IMR-90 (cell line): ENCODE measurements around the gene ASTN2. TPM values are rescaled to one million over a fixed set of nuclear protein-coding genes. Genes with fewer than 3 reads are reported as not detected.

Experiments used
- ATAC-seq: fragments of 200-7000 bp; cut with Tn5 transposase; 2 replicates; pipeline ENCODE4 v1.9.1; 2020; ENCODE audit warnings: low read depth, mild to moderate bottlenecking, moderate library complexity
- BruUV-seq: library from RNA; stranded (reverse); fragments of 400-500 nt; replicated peaks from 2 replicates; lab custom pipeline; 2021; lab: Mats Ljungman, UMichigan
- CTCF ChIA-PET: fragments of 300-600 bp; formaldehyde crosslinking; extraction: SDS; loops from one replicate; lab custom pipeline; 2021; ENCODE audit warnings: antibody characterized with exemption; lab: Yijun Ruan, JAX
- POLR2A ChIA-PET: fragments of 300-600 bp; sonication (Branson Sonifier 250); formaldehyde crosslinking; loops from one replicate; lab custom pipeline; 2022; ENCODE audit warnings: antibody characterized with exemption; ENCODE audit not compliant: unreplicated experiment; lab: Charles Lee
- DNase-seq: peaks from one replicate; pipeline ENCODE4 v3.0.0; 2013
- H2AFZ ChIP-seq: replicated peaks from 2 replicates; pipeline ENCODE3; 2013; ENCODE audit warnings: low read length, mild to moderate bottlenecking; ENCODE audit not compliant: poor library complexity
- H2AK5ac ChIP-seq: 2 replicates; pipeline ENCODE4 v1.6.1; 2013; ENCODE audit warnings: low read depth, low read length, inconsistent platforms
- H2AK9ac ChIP-seq: replicated peaks from 2 replicates; pipeline ENCODE3; 2013; ENCODE audit warnings: mild to moderate bottlenecking, low read depth, low read length, moderate library complexity; ENCODE audit not compliant: poor library complexity
- H2BK120ac ChIP-seq: 2 replicates; pipeline ENCODE4 v1.6.1; 2013; ENCODE audit warnings: low read depth, low read length, inconsistent platforms
- H2BK15ac ChIP-seq: 3 replicates; pipeline ENCODE4 v1.6.1; 2013; ENCODE audit warnings: low read depth, low read length, inconsistent platforms
- H2BK20ac ChIP-seq: 2 replicates; pipeline ENCODE4 v1.6.1; 2013; ENCODE audit warnings: low read depth, mild to moderate bottlenecking, inconsistent platforms, low read length, moderate library complexity
- H2BK5ac ChIP-seq: 2 replicates; pipeline ENCODE4 v1.6.1; 2013; ENCODE audit warnings: mild to moderate bottlenecking, low read depth, low read length, inconsistent platforms; ENCODE audit not compliant: poor library complexity, severe bottlenecking
- H3K14ac ChIP-seq: replicated peaks from 2 replicates; pipeline ENCODE4 v1.6.1; 2013; ENCODE audit warnings: low read depth, low read length, inconsistent platforms
- H3K18ac ChIP-seq: 2 replicates; pipeline ENCODE4 v1.6.1; 2013; ENCODE audit warnings: low read depth, low read length, control low read depth
- H3K23ac ChIP-seq: 2 replicates; pipeline ENCODE4 v1.6.1; 2013; ENCODE audit warnings: low read depth, low read length, inconsistent platforms
- H3K27ac ChIP-seq: 2 replicates; pipeline ENCODE4 v1.5.1; 2013; ENCODE audit warnings: mild to moderate bottlenecking, control low read depth, low read length; ENCODE audit not compliant: insufficient read depth
- H3K27me3 ChIP-seq: 2 replicates; pipeline ENCODE4 v1.6.1; 2013; ENCODE audit warnings: low read length; ENCODE audit not compliant: control insufficient read depth, insufficient read depth
- H3K36me3 ChIP-seq: 2 replicates; pipeline ENCODE4 v1.6.1; 2013; ENCODE audit warnings: low read length, mixed read lengths; ENCODE audit not compliant: control insufficient read depth, insufficient read depth
- H3K4ac ChIP-seq: 2 replicates; pipeline ENCODE4 v1.6.1; 2013; ENCODE audit warnings: low read depth, low read length, inconsistent platforms
- H3K4me1 ChIP-seq: 2 replicates; pipeline ENCODE4 v1.6.1; 2013; ENCODE audit warnings: low read length, mixed read lengths; ENCODE audit not compliant: control insufficient read depth, insufficient read depth
- H3K4me2 ChIP-seq: 2 replicates; pipeline ENCODE4 v1.6.1; 2013; ENCODE audit warnings: low read depth, mild to moderate bottlenecking, control low read depth, low read length, moderate library complexity
- H3K4me3 ChIP-seq: 2 replicates; pipeline ENCODE4 v1.5.1; 2013; ENCODE audit warnings: low read depth, mild to moderate bottlenecking, control low read depth, low read length, moderate library complexity; ENCODE audit not compliant: insufficient read depth
- H3K56ac ChIP-seq: 2 replicates; pipeline ENCODE4 v1.6.1; 2013; ENCODE audit warnings: low read length, inconsistent platforms; ENCODE audit not compliant: insufficient read depth; ENCODE audit errors: extremely low read depth
- H3K79me1 ChIP-seq, 2 experiments: 2 replicates each; pipeline ENCODE4 v1.6.1; 2013; ENCODE audit warnings: low read length in 2 of 2, inconsistent platforms in 1 of 2, low read depth in 1 of 2
- H3K9ac ChIP-seq: 2 replicates; pipeline ENCODE4 v1.6.1; 2013; ENCODE audit warnings: low read depth, low read length, control low read depth
- H3K9me1 ChIP-seq: 2 replicates; pipeline ENCODE4 v1.6.1; 2013; ENCODE audit warnings: low read length, inconsistent platforms; ENCODE audit not compliant: insufficient read depth
- H3K9me3 ChIP-seq: 2 replicates; pipeline ENCODE4 v1.6.1; 2013; ENCODE audit warnings: low read length; ENCODE audit not compliant: control insufficient read depth, insufficient read depth
- H4K20me1 ChIP-seq: 2 replicates; pipeline ENCODE4 v1.6.1; 2013; ENCODE audit warnings: low read length, inconsistent platforms; ENCODE audit not compliant: insufficient read depth
- H4K5ac ChIP-seq: 2 replicates; pipeline ENCODE4 v1.6.1; 2013; ENCODE audit warnings: mild to moderate bottlenecking, low read depth, low read length, control low read depth
- H4K8ac ChIP-seq, 2 experiments: 2 replicates each; pipeline ENCODE4 v1.6.1; 2013; ENCODE audit warnings: low read depth in 2 of 2, low read length in 2 of 2, control low read depth in 1 of 2, inconsistent platforms in 1 of 2
- H4K91ac ChIP-seq: 2 replicates; pipeline ENCODE4 v1.6.1; 2013; ENCODE audit warnings: low read depth, low read length, inconsistent platforms; ENCODE audit not compliant: insufficient read depth
- CEBPB ChIP-seq: IDR thresholded peaks from 2 replicates; pipeline ENCODE4 v1.6.1; 2012; ENCODE audit warnings: low read depth, low read length, improper control_type of control experiment
- SMC3 ChIP-seq: fragments of 150-350 bp; IDR thresholded peaks from 2 replicates; pipeline ENCODE4 v1.6.1; 2016; ENCODE audit warnings: low read depth, mild to moderate bottlenecking, antibody characterized with exemption, low read length, moderate library complexity
- WGBS, 2 experiments: methylation state at CpG; one replicate each; pipeline versions ENCODE4 v1.1.5 to v1.1.7; 2013; ENCODE audit warnings: missing lambda C conversion rate in 2 of 2; ENCODE audit not compliant: insufficient read length in 1 of 2; ENCODE audit errors: extremely low coverage in 2 of 2; 5-methylcytosine and 5-hydroxymethylcytosine counted together
- dilution Hi-C: fragments of 300-500 bp; cut with HindIII; formaldehyde crosslinking; loops from one replicate; pipeline ENCODE4 v1.14.3; 2018; ENCODE audit warnings: low sequenced_read_pairs; ENCODE audit not compliant: unreplicated experiment
- in situ Hi-C: fragments of 300-500 bp; cut with MboI; formaldehyde crosslinking; loops from 3 replicates; pipeline ENCODE4 v1.14.3; 2019; ENCODE audit warnings: low sequenced_read_pairs, inconsistent platforms, mixed read lengths
- intact Hi-C: fragments of 100-400 bp; cut with micrococcal nuclease; formaldehyde crosslinking; loops from 2 replicates; pipeline ENCODE4 v1.10.0; 2022
- polyA plus RNA-seq, 3 experiments: library from polyadenylated mRNA; depleted of rRNA; stranded (reverse); fragments of >200 nt; gene quantifications; 2 replicates each; pipeline ENCODE4 v1.2.3, GENCODE V29; 2012; ENCODE audit warnings: low replicate concordance in 1 of 3
- total RNA-seq: library from RNA; depleted of rRNA; stranded (reverse); fragments of >200 nt; gene quantifications from 2 replicates; pipeline ENCODE4 v1.2.3, GENCODE V29; 2012

The ASTN2 gene
- total and polyA plus RNA-seq, 2 of the 4 experiments (the other 2 are of a cell fraction) = 3.8 to 6.8 TPM

- Histone ChIP-seq H3K18ac (no peak overlapping the region), H3K9ac (no peak overlapping the region), H2BK20ac (no peak overlapping the region), H3K4me3 (no peak overlapping the region), H3K36me3 (no peaks in the 10 kb centered on the region), H2BK5ac (no peak overlapping the region), H4K20me1 (no peaks in the 10 kb centered on the region), H3K56ac (no peak overlapping the region), H3K23ac (no peak overlapping the region), H3K4ac (no peak overlapping the region), H3K14ac (no peak overlapping the region), H3K4me2 (no peak overlapping the region), H3K9me1 (no peaks in the 10 kb centered on the region), H3K27me3 (no peaks in the 10 kb centered on the region), H2AFZ (no peak overlapping the region), H3K9me3 (no peaks in the 10 kb centered on the region), H3K79me1 (no peaks in the 10 kb centered on the region), H2BK15ac (no peak overlapping the region), H3K4me1 (peaks cover 6% of the 10 kb centered on the region), H4K5ac (no peak overlapping the region), H3K27ac (no peak overlapping the region), H4K91ac (no peak overlapping the region), H2BK120ac (no peak overlapping the region), H2AK5ac (no peak overlapping the region), H2AK9ac (no peak overlapping the region), H4K8ac (no peak overlapping the region)
- POLR2A ChIA-PET = no interaction called here
- in situ Hi-C loops (loop anchor here (10.0 kb wide), 1 partner anchor 1062 kb away; no protein-coding TSS in a partner anchor), dilution Hi-C loops (no loop called here), intact Hi-C loops (loop anchor here (10.0 kb wide), 1 partner anchor 252 kb away; no protein-coding TSS in a partner anchor)
- CTCF ChIA-PET = no interaction called here
- BruUV-seq = no TSS peak
- TF ChIP-seq CEBPB = peak; percentile 57; the same call in 1 of the 2 replicates
- no peak for TF ChIP-seq SMC3
- ATAC-seq = no peak
- WGBS, 2 experiments = no CpG with 5 or more reads among the region's 2 CpGs
- DNase-seq = peak; percentile 12
Observed at GRCh38 chr9:116656977-116657376, 757.9 kb downstream of the ASTN2 start.
